ENCODE results near the gene ASTN2.
A peak's percentile ranks its signal among the peaks of the same experiment; 100 is the strongest.

ASTN2 gene

GRCh38 chr9:116789081-116789480 is 625.8 kb downstream of the ASTN2 start:
- DNase-seq: no peak

DNA sequence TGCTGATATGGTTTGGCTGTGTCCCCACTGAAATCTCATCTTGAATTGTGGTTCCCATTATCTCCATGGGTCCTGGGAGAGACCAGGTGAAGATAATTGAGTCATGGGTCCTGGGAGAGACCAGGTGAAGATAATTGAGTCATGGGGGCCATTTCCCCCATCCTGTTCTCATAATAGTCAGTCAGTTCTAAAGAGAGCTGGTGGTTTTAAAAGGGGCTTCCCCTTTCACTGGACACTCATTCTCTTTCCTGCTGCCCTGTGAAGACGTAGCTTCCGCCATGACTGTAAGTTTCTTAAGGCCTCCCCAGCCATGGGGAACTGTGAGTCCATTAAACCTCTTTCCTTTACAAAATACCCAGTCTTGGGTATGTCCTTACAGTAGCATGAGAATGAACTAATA is 628.1 kb downstream of the ASTN2 start:
- DNase-seq: no peak

- no peak for DNase-seq
Measured at GRCh38 chr9:116777116-116777515, 637.7 kb downstream of the ASTN2 start.

GRCh38 chr9:116774421-116775180 is 640.3 kb downstream of the ASTN2 start:
- DNase-seq: no peak

- DNase-seq: no peak
Measured at GRCh38 chr9:116767219-116767618, 647.6 kb downstream of the ASTN2 start.

DNA sequence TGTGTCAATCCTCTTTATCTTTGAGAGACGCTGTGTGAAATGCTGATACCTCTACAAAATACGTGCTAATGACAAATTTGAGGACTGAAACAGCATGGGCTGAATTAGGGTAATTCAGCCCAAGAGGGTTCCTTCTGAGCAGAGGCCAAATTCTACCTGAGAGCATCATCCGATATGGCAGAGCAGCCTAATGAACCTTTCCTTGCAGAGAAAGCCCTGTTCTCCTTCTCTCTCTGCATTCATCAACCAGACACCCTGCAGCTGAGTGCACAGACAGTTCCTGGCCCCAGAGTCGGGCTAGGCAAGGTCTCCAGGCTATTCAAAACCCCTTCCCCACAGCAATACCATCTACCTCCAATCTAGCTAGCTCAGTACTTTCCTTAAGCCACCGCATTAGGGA is 649.8 kb downstream of the ASTN2 start:
- no peak for DNase-seq

DNA sequence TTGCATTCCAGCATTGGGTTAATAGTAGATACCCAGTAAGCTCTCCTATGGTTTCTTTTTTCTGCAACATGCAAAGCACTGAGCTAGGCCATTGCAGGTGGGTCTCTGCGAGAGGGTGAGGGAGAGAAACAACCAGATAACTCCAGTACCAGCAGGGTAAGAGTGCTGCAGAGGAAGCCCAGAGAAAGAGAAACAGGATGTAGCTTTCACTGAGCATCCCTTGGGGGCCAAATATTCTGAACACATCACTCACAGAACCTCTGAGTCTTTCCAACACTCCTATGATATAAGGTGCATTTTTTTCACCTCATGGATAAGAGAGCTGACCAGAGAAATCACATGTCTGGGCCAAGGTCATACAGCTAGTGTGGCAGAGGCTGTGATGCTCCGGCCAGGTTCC is 651.1 kb downstream of the ASTN2 start:
- DNase-seq: no peak

DNA sequence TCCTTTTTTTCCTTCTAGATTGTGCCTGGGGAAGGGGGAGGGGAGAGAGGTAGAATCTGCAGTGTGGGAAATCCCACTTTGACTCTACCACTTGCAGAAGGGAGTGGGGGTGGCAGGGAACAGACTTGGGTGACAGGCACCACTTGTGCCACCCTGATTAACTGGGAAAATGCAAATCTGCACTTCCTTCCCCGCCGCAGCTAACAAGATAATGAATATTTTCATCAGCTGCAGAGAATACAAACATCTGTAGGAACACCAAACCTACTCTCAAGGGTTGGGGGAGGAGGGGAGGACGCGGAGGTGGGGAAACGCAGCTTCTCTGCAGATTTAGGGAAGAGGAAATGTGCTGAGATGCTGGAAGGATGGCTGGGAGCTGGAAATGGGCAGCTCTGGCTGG is 654.2 kb downstream of the ASTN2 start:
- DNase-seq: no peak

- no peak for DNase-seq
Measured at GRCh38 chr9:116757030-116757429, 657.8 kb downstream of the ASTN2 start.

- no peak for DNase-seq
Measured at GRCh38 chr9:116753389-116753788, 661.5 kb downstream of the ASTN2 start.

DNA sequence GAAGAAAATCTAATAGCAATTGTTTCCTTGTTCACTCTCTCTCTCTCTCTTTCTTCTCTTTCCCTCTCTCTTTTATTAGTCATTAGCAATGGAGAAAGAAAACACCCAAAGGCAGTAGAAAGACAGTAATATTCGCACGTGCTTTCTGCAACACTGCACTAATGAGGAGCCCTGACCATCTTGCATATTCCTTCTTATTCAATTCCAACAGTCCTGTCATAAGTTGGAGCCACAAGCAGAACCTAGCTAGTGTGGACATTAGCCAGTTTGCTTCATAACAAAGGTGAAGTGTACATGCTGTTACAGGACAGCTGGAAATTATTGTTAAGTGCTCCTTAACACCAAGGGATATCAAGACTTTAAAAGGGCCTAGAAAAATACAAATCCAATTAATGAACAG is 664.3 kb downstream of the ASTN2 start:
- DNase-seq: no peak

GRCh38 chr9:116749772-116750171 is 665.1 kb downstream of the ASTN2 start:
- no peak for DNase-seq

GRCh38 chr9:116749176-116749575 is 665.7 kb downstream of the ASTN2 start:
- no peak for DNase-seq

DNA sequence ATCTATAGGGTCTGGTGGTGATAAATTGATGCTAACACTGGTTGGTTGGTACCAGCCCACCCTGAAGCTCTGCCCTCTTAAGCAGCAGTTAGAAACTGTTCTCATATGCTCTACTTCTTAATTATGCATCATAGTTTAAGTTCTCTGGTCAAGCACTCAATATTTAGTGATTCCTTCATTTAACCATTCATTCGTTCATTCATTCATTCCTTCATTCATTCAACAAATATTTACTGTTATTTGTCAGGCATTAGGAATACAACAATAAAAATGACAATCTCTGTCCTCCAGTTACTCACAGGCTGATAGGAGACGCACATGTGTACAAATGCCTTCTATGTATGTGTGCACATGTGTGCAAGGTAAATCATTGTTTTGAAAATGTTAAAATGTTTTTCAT is 673.1 kb downstream of the ASTN2 start:
- no peak for DNase-seq

DNA sequence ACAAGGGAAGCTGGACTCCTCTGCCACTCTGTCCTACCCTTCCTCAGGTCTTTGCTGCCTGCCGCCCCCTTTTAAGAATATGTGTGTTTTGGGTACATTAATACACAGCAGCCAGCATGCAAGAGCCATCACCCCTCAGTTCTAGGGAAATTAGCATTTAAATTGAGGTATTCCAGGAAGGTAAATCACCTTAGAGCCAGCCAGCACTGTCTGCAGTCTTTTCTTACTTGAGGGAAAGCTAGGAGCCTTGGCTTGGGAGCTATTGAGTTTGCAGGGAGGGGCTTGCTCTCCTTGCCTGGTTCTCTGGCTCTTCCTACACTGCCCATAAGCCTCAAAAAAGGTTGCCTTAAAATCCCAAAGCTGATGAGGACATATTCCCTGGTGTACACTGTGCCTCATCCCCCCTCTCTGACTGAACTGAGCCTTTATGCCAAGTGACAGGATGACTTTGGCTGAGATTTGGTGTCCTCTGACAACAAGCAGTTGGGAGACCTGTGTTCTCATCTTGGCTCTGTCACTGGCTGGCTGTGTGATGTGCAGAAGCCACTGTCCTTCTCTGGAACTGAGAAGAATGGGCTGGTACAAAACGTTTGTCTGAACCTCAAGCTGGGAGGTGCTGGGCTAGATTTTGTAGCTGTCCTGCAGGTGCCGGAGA is 673.6 kb downstream of the ASTN2 start:
- DNase-seq: no peak

DNA sequence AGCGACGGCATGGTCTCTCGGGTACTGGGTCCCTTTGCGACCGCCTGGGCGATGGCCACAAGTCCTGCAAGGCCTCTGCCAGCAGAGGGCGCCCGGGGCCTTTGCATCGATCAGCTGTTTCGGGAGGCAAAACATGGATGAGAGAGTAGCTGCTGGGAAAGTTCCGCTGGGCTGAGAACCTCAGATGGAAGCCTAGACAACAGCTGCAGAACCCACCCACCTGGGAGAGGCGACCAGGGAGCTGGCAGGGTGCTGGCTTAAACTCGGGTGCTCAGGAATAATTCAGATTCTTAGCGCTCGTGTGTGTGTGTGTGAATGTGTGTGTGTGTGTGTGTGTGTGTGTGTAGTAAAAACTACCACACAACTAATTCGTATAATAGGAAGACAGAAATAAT is 677.7 kb downstream of the ASTN2 start:
- DNase-seq: peak; percentile 43

DNA sequence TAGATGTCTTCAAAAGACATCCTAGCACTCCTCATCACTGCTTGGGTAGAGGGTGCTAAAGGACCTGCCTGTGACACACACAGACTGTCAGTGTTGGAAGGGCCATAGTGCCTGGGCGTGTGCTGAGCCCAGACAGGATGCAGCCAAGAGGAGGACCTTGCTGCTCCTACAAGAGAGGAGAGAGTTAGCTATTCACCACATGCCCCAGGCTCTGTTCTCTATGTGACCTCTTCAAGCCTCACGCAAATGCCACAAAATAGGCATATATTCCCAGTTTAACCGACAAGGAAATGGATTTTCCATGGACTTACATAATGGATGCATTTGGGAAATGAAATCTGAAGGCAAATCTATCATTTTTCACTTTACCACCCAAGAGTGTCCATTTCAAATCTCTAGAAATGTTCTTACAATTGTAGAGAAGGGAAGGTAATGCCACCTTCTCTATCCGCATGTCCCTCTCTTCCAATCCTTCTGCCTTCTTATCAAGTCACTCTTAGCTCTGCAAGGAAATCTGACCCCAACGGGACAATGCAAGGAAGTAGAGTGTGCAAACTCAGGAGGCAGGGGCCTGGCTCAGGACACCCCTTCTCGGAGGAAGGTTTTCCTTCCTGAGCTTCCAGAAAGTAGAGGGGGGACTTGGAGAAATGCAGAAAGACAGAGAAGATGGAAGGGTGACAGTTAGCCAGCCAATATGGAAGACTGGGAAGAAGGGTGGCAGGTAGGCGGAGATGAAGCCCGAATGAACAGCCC is 678.3 kb downstream of the ASTN2 start:
- no peak for DNase-seq

- no peak for DNase-seq
Measured at GRCh38 chr9:116733010-116733641, 681.7 kb downstream of the ASTN2 start.

DNA sequence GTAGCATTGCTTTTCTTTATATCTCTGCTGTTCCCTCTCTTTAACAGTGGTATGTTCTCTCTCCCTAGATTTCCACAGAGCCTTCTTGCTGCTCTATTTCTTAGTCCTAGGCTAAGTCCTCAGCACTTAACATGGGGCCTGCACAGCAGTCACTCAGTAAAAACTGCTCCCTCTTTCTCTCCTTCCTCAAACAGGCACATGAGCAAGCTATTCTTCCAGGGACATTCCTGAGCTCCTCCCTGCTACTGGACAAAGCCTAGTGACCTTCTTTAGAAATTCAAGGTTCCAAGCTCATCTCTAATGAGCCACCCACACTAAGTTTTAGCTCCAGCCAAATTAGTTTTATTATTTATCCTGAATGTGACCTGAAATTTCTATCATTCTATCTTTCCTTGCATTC is 688.3 kb downstream of the ASTN2 start:
- no peak for DNase-seq

GRCh38 chr9:116724123-116724522 is 690.7 kb downstream of the ASTN2 start:
- DNase-seq: no peak

GRCh38 chr9:116721944-116722343 is 692.9 kb downstream of the ASTN2 start:
- no peak for DNase-seq

- DNase-seq: no peak
Measured at GRCh38 chr9:116721411-116721810, 693.4 kb downstream of the ASTN2 start.

DNA sequence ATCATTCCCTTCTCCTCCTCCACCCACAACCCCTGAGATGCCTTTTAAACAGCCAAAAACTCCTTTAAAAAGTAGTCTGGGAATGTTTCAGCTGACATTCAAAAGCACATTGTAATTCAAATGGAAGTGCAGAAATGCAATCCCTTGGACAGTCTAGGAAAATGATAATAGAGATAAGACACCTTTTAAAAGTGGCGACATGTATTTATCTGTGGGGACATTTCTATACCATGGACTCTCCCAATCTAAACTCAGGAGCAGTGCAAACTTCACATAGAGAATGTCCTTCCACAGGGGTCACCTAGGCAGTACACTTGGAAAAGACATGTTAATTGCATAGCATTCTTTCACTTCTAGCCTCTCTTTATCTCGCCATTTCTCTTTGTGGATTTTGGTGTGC is 694.7 kb downstream of the ASTN2 start:
- no peak for DNase-seq

GRCh38 chr9:116718111-116718510 is 696.7 kb downstream of the ASTN2 start:
- no peak for DNase-seq
